Osteoblast (primary cell): ENCODE measurements around the gene PTPRN2. TPM values are rescaled to one million over a fixed set of nuclear protein-coding genes. Genes with fewer than 3 reads are reported as not detected.

Experiments
- DNase-seq: peaks from one replicate; pipeline ENCODE4 v3.0.0; 2011; ENCODE audit warnings: low spot score, mixed read lengths; ENCODE audit not compliant: insufficient read length; ENCODE audit errors: missing footprints
- H2AFZ ChIP-seq: 2 replicates; pipeline ENCODE4 v1.6.0; 2011; ENCODE audit warnings: mild to moderate bottlenecking, low read length
- H3K27ac ChIP-seq: 2 replicates; pipeline ENCODE4 v1.5.1; 2011; ENCODE audit warnings: mild to moderate bottlenecking, low read depth, low read length, moderate library complexity
- H3K27me3 ChIP-seq: 2 replicates; pipeline ENCODE4 v1.6.0; 2012; ENCODE audit warnings: mild to moderate bottlenecking, control low read depth, inconsistent platforms, low read length, moderate library complexity; ENCODE audit not compliant: insufficient read depth
- H3K36me3 ChIP-seq: 2 replicates; pipeline ENCODE4 v1.5.1; 2011; ENCODE audit warnings: mild to moderate bottlenecking, low read length, control low read depth, moderate library complexity; ENCODE audit not compliant: insufficient read depth
- H3K4me1 ChIP-seq: 2 replicates; pipeline ENCODE4 v1.5.1; 2011; ENCODE audit warnings: mild to moderate bottlenecking, low read length, control low read depth, moderate library complexity; ENCODE audit not compliant: insufficient read depth
- H3K4me2 ChIP-seq: 2 replicates; pipeline ENCODE4 v1.6.0; 2011; ENCODE audit warnings: mild to moderate bottlenecking, low read length; ENCODE audit not compliant: insufficient read depth
- H3K4me3 ChIP-seq: fragments of 200-600 bp; sonication (generic); 3 replicates; pipeline ENCODE4 v1.5.1; 2012; ENCODE audit warnings: mild to moderate bottlenecking, low read length, inconsistent platforms; ENCODE audit not compliant: insufficient read depth
- H3K79me2 ChIP-seq: 2 replicates; pipeline ENCODE4 v1.6.0; 2012; ENCODE audit warnings: mild to moderate bottlenecking, low read length, control low read depth, inconsistent platforms; ENCODE audit not compliant: insufficient read depth
- H3K9me3 ChIP-seq: 2 replicates; pipeline ENCODE4 v1.5.1; 2011; ENCODE audit warnings: low read depth, low read length, control low read depth
- H4K20me1 ChIP-seq: 2 replicates; pipeline ENCODE4 v1.6.0; 2012; ENCODE audit warnings: mild to moderate bottlenecking, low read length, control low read depth; ENCODE audit not compliant: insufficient read depth
- total RNA-seq: library from RNA; depleted of rRNA; stranded (reverse); fragments of >200 nt; gene quantifications from 2 replicates; pipeline ENCODE4 v1.2.3, GENCODE V29; 2012
- TF ChIP-seq, protein P1 (sequence below): IDR thresholded peaks from 2 replicates; pipeline ENCODE4 v1.5.1; 2011; ENCODE audit warnings: mild to moderate bottlenecking, low read depth, low read length, moderate library complexity; ENCODE audit errors: extremely low read depth

The PTPRN2 gene
- total RNA-seq, 1 donor: 0.36 TPM

DNA sequence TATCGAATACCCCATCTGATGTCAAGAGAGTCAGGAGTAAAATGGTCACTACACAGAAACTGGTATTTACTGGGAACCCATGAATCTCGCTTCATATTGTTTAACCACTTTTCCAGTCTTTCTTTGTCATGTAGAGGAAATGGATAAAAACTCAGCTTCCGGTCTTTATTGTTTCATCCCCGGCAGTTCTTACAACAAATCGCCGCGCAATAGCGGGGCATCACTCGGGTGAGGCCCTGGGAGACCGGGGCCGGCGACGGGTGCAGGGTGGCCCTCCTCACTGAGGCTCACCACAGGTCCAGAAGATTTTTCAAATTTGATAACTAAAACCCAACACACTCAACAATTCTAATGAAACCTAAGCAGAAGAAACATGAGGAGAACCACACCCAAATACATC lies 35.6 kb upstream of the PTPRN2 start:
- TF ChIP-seq, protein P1, sequence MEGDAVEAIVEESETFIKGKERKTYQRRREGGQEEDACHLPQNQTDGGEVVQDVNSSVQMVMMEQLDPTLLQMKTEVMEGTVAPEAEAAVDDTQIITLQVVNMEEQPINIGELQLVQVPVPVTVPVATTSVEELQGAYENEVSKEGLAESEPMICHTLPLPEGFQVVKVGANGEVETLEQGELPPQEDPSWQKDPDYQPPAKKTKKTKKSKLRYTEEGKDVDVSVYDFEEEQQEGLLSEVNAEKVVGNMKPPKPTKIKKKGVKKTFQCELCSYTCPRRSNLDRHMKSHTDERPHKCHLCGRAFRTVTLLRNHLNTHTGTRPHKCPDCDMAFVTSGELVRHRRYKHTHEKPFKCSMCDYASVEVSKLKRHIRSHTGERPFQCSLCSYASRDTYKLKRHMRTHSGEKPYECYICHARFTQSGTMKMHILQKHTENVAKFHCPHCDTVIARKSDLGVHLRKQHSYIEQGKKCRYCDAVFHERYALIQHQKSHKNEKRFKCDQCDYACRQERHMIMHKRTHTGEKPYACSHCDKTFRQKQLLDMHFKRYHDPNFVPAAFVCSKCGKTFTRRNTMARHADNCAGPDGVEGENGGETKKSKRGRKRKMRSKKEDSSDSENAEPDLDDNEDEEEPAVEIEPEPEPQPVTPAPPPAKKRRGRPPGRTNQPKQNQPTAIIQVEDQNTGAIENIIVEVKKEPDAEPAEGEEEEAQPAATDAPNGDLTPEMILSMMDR: no peak
- Histone ChIP-seq H3K79me2 (no peaks in the 10 kb centered on the region), H3K36me3 (no peaks in the 10 kb centered on the region), H3K4me2 (no peak overlapping the region), H3K4me3 (no peak overlapping the region), H3K27ac (no peak overlapping the region), H3K4me1 (peaks cover under 1% of the 10 kb centered on the region), H4K20me1 (no peaks in the 10 kb centered on the region), H2AFZ (no peak overlapping the region), H3K9me3 (no peaks in the 10 kb centered on the region), H3K27me3 (no peaks in the 10 kb centered on the region)
- no peak for DNase-seq

DNA sequence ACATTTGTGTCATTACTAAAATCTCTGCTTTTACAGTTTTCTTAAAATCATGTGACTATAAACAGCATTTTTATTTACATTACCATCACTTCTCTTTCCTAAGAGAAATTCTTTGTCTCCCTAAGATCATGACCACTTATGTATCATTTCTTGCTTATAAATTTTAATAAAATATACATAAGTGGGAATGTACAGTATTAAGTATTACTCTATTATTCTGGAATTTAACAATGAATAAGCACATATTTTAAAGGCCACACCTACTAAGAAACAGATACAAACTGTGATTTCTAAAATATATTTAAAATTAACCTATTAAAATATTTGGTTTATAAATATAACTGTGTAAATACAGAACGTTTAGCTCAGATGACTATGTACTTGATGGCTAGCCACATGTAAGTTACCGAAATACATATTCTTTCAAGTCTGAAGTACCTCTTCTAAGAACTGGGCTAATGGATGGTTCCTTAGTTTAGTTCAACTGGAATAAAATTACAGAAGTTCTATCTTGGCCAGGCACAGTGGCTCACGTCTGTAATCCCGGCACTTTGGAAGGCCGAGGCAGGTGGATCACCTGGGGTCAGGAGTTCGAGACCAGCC lies 33.3 kb upstream of the PTPRN2 start:
- Histone ChIP-seq H2AFZ (no peak overlapping the region), H3K4me3 (no peak overlapping the region), H3K9me3 (no peaks in the 10 kb centered on the region), H3K27ac (no peak overlapping the region), H3K4me2 (no peak overlapping the region), H4K20me1 (no peaks in the 10 kb centered on the region), H3K36me3 (no peaks in the 10 kb centered on the region), H3K4me1 (peaks cover 13% of the 10 kb centered on the region), H3K79me2 (no peaks in the 10 kb centered on the region), H3K27me3 (no peaks in the 10 kb centered on the region)
- no peak for DNase-seq
- TF ChIP-seq, protein P1: no peak

DNA sequence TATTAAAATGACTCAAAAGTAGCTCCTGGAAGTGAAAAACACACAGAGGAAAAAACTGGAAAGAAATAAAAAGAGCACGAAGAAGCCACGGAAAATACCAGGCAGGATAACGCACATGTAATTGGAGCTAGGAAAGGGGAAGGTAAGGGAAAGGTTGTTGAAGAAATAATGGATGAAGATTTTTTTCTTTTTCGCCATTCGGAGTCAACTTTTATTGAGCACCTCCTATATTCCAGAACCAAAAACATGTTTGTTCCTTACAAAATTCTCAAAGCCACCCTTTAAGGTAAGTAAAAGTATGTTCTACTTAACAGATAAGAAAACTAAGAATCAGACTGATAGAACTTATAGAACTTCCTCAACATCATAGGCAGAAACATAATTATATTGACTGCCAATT lies 32.8 kb upstream of the PTPRN2 start:
- no peak for DNase-seq
- H3K9me3 ChIP-seq: no peaks in the 10 kb centered on the region
- TF ChIP-seq, protein P1: no peak
- H2AFZ ChIP-seq: no peak overlapping the region
- H3K4me3 ChIP-seq: no peak overlapping the region
- no peaks in the 10 kb centered on the region for H3K79me2 ChIP-seq
- H3K4me1 ChIP-seq: peaks cover 13% of the 10 kb centered on the region
- H3K36me3 ChIP-seq: no peaks in the 10 kb centered on the region
- H3K27me3 ChIP-seq: no peaks in the 10 kb centered on the region
- H3K27ac ChIP-seq: no peak overlapping the region
- no peaks in the 10 kb centered on the region for H4K20me1 ChIP-seq
- H3K4me2 ChIP-seq: no peak overlapping the region

DNA sequence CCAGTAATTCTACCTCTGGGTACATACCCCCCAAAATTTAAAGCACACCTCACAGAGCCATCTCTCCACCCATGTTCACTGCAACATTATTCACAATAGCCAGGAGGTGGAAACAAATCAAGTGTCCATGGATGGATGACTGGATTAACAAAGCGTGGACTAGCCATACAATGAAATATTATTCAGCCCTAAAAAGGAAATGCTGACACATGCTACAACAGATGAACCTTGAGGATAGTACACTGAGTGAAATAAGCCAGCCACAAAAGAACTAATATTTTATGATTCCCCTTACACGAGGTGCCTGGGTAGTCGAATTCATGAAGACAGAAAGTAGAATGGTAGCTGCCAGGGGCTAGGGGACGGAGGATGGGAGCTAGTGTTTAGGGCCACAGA lies 31.1 kb upstream of the PTPRN2 start:
- Histone ChIP-seq H2AFZ (no peak overlapping the region), H3K9me3 (no peaks in the 10 kb centered on the region), H4K20me1 (no peaks in the 10 kb centered on the region), H3K4me2 (no peak overlapping the region), H3K79me2 (no peaks in the 10 kb centered on the region), H3K4me3 (no peak overlapping the region), H3K27ac (peak overlapping the region; percentile 62), H3K36me3 (no peaks in the 10 kb centered on the region), H3K4me1 (peaks cover 20% of the 10 kb centered on the region), H3K27me3 (no peaks in the 10 kb centered on the region)
- TF ChIP-seq, protein P1: no peak
- DNase-seq: no peak
